Smooth muscle cell of the coronary artery (primary cell): ENCODE data around the gene PYHIN1. TPM values are rescaled to one million over a fixed set of nuclear protein-coding genes. Genes with fewer than 3 reads are reported as not detected.

ENCODE experiments used
- total RNA-seq: library from RNA; depleted of rRNA; stranded (reverse); fragments of >200 nt; gene quantifications from 2 replicates; pipeline ENCODE4 v1.2.3, GENCODE V29; 2014; ENCODE audit warnings: low replicate concordance

The PYHIN1 gene
- total RNA-seq: 0.47 TPM in 1 of 2 replicates, not detected in the other

GRCh38 chr1:158931055-158931737 is at the start of gene PYHIN1:
Gene PYHIN1 (plus strand): TSS chr1:158931552. CDS start chr1:158936911, 5,359 bp downstream.

GRCh38 chr1:159009704-159010361 is 78.5 kb downstream of the PYHIN1 start, which contains the start of gene IFI16:
Gene IFI16 (plus strand): TSS chr1:159009907. CDS start chr1:159014681, 4,774 bp downstream.

Other genes with a start within 250 kb of the PYHIN1 start
- 0.12 TPM in 1 of 2 replicates, not detected in the other for gene SPTA1, start 244.8 kb upstream of the PYHIN1 start, total RNA-seq
- not detected in 2 replicates for gene OR6K2, start 230.9 kb upstream of the PYHIN1 start, total RNA-seq
- not detected in 2 replicates for gene OR6K3, start 210.8 kb upstream of the PYHIN1 start, total RNA-seq
- not detected in 2 replicates for gene OR6K6, start 176.8 kb upstream of the PYHIN1 start, total RNA-seq
- gene OR6N1, start 159.4 kb upstream of the PYHIN1 start, total RNA-seq: not detected in 2 replicates
- not detected in 2 replicates for gene OR6N2, start 150.3 kb upstream of the PYHIN1 start, total RNA-seq
- gene MNDA, start 100.2 kb upstream of the PYHIN1 start, total RNA-seq: not detected in 2 replicates
- gene IFI16, start 78.4 kb downstream of the PYHIN1 start, total RNA-seq: 43.4 and 96.5 TPM in 2 replicates
- gene AIM2, start 145.2 kb downstream of the PYHIN1 start, total RNA-seq: not detected in 2 replicates
- 0.35 TPM in 1 of 2 replicates, not detected in the other for gene CADM3, start 240.1 kb downstream of the PYHIN1 start, total RNA-seq